Activated naive CD4-positive, alpha-beta T cell treated with anti-CD3 and anti-CD28 coated beads for 36 hours (primary cell): ENCODE data around the gene RBMS3. TPM values are rescaled to one million over a fixed set of nuclear protein-coding genes. Genes with fewer than 3 reads are reported as not detected.
"Not testable (repeated sequence)": the region's sequence is repeated elsewhere in the genome, so short reads cannot be mapped to it uniquely, and the experiment has no call there.

Source experiments
- CTCF ChIA-PET: fragments of 350-600 bp; sonication (Branson Sonifier 250); formaldehyde crosslinking; loops from one replicate; lab custom pipeline; 2021; ENCODE audit warnings: antibody characterized with exemption; lab: Charles Lee
- DNase-seq: peaks from one replicate; pipeline ENCODE4 v3.0.0-alpha.2; 2020
- H3K27ac Mint-ChIP-seq: one replicate; pipeline ENCODE4 v1.8.0; 2021; ENCODE audit warnings: mild to moderate bottlenecking, mixed read lengths
- H3K27me3 Mint-ChIP-seq: one replicate; pipeline ENCODE4 v1.8.0; 2021; ENCODE audit warnings: low read depth, mixed read lengths
- H3K36me3 Mint-ChIP-seq: one replicate; pipeline ENCODE4 v1.8.0; 2021; ENCODE audit warnings: low read depth, mixed read lengths
- H3K4me1 Mint-ChIP-seq: one replicate; pipeline ENCODE4 v1.8.0; 2021; ENCODE audit warnings: low read depth, mixed read lengths
- H3K4me3 Mint-ChIP-seq: one replicate; pipeline ENCODE4 v1.8.0; 2021; ENCODE audit warnings: mild to moderate bottlenecking, moderate library complexity, mixed read lengths
- H3K9me3 Mint-ChIP-seq: one replicate; pipeline ENCODE4 v1.8.0; 2021; ENCODE audit warnings: mixed read lengths
- intact Hi-C: fragments of 100-400 bp; cut with micrococcal nuclease; formaldehyde crosslinking; loops from one replicate; pipeline ENCODE4 v1.15.1; 2023
- total RNA-seq, 2 experiments: library from RNA; stranded (reverse); gene quantifications; one replicate each; pipeline ENCODE4 v1.2.3, GENCODE V29; 2021

RBMS3 gene
- total RNA-seq, 2 experiments from 2014 or later: 0.84 to 1.1 TPM

- H3K36me3 Mint-ChIP-seq: no peaks in the 10 kb centered on the region
- H3K27ac Mint-ChIP-seq: no peak overlapping the region
- H3K27me3 Mint-ChIP-seq: peaks cover 2% of the 10 kb centered on the region
- CTCF ChIA-PET: interaction anchor here (0.7 kb wide), 3 partner anchors 11 to 1489 kb away, joined by 3 to 4 read pairs (median 3); no protein-coding TSS in a partner anchor
- H3K4me3 Mint-ChIP-seq: no peak overlapping the region
- H3K9me3 Mint-ChIP-seq: no peaks in the 10 kb centered on the region
- no peaks in the 10 kb centered on the region for H3K4me1 Mint-ChIP-seq
- no peak for DNase-seq
- intact Hi-C loops: no loop called here
Measured at GRCh38 chr3:29668728-29669127, 387.9 kb downstream of the RBMS3 start.

- H3K4me3 Mint-ChIP-seq, H3K27me3 Mint-ChIP-seq, H3K4me1 Mint-ChIP-seq, intact Hi-C loops, H3K27ac Mint-ChIP-seq, DNase-seq, H3K36me3 Mint-ChIP-seq: not testable (repeated sequence)
- peaks cover 11% of the 10 kb centered on the region for H3K9me3 Mint-ChIP-seq
- CTCF ChIA-PET: interaction anchor here (0.8 kb wide), 1 partner anchor 15 kb away, joined by 3 read pairs; no protein-coding TSS in a partner anchor
Measured at GRCh38 chr3:29670476-29670875, 389.6 kb downstream of the RBMS3 start.

GRCh38 chr3:29677421-29677820, 396.6 kb downstream of the RBMS3 start:
- no peaks in the 10 kb centered on the region for H3K36me3 Mint-ChIP-seq
- intact Hi-C loops: no loop called here
- peaks cover 12% of the 10 kb centered on the region for H3K9me3 Mint-ChIP-seq
- no peak overlapping the region for H3K4me3 Mint-ChIP-seq
- no peak for DNase-seq
- H3K27me3 Mint-ChIP-seq: peaks cover 5% of the 10 kb centered on the region
- no peak overlapping the region for H3K27ac Mint-ChIP-seq
- H3K4me1 Mint-ChIP-seq: no peaks in the 10 kb centered on the region
- CTCF ChIA-PET: no interaction called here

- H3K27me3 Mint-ChIP-seq: peaks cover 3% of the 10 kb centered on the region
- peaks cover 4% of the 10 kb centered on the region for H3K9me3 Mint-ChIP-seq
- H3K36me3 Mint-ChIP-seq: no peaks in the 10 kb centered on the region
- H3K27ac Mint-ChIP-seq: no peak overlapping the region
- CTCF ChIA-PET: no interaction called here
- intact Hi-C loops: loop anchor here (5.0 to 10.0 kb wide), 4 partner anchors 257 to 1575 kb away; no protein-coding TSS in a partner anchor
- no peak overlapping the region for H3K4me3 Mint-ChIP-seq
- no peaks in the 10 kb centered on the region for H3K4me1 Mint-ChIP-seq
- DNase-seq: no peak
Measured at GRCh38 chr3:29679944-29680343, 399.1 kb downstream of the RBMS3 start.

- no peak overlapping the region for H3K4me3 Mint-ChIP-seq
- H3K9me3 Mint-ChIP-seq: no peaks in the 10 kb centered on the region
- H3K36me3 Mint-ChIP-seq: no peaks in the 10 kb centered on the region
- intact Hi-C loops: loop anchor here (5.0 to 10.0 kb wide), 4 partner anchors 254 to 1571 kb away; no protein-coding TSS in a partner anchor
- CTCF ChIA-PET: no interaction called here
- H3K27me3 Mint-ChIP-seq: peaks cover 7% of the 10 kb centered on the region
- H3K27ac Mint-ChIP-seq: no peak overlapping the region
- DNase-seq: no peak
- H3K4me1 Mint-ChIP-seq: peaks cover 8% of the 10 kb centered on the region
Measured at GRCh38 chr3:29683018-29683993, 402.4 kb downstream of the RBMS3 start.

- DNase-seq: no peak
- Mint-ChIP-seq H3K9me3 (no peaks in the 10 kb centered on the region), H3K4me1 (peaks cover 8% of the 10 kb centered on the region), H3K27me3 (peaks cover 7% of the 10 kb centered on the region), H3K36me3 (no peaks in the 10 kb centered on the region), H3K4me3 (no peak overlapping the region), H3K27ac (peak overlapping the region; percentile 61)
- intact Hi-C loops: loop anchor here (2.0 to 10.0 kb wide), 6 partner anchors 404 to 1568 kb away; no protein-coding TSS in a partner anchor
- CTCF ChIA-PET: no interaction called here
Measured at GRCh38 chr3:29686889-29687592, 406.2 kb downstream of the RBMS3 start.

- H3K36me3 Mint-ChIP-seq: no peaks in the 10 kb centered on the region
- no peaks in the 10 kb centered on the region for H3K9me3 Mint-ChIP-seq
- H3K4me1 Mint-ChIP-seq: peaks cover 8% of the 10 kb centered on the region
- CTCF ChIA-PET: no interaction called here
- H3K27ac Mint-ChIP-seq: no peak overlapping the region
- no peak for DNase-seq
- H3K4me3 Mint-ChIP-seq: no peak overlapping the region
- intact Hi-C loops: no loop called here
- H3K27me3 Mint-ChIP-seq: peaks cover 7% of the 10 kb centered on the region
Measured at GRCh38 chr3:29690686-29691353, 409.9 kb downstream of the RBMS3 start.

- DNase-seq: no peak
- CTCF ChIA-PET: no interaction called here
- Mint-ChIP-seq H3K4me3 (no peak overlapping the region), H3K27me3 (peaks cover 4% of the 10 kb centered on the region), H3K4me1 (no peaks in the 10 kb centered on the region), H3K27ac (no peak overlapping the region), H3K9me3 (no peaks in the 10 kb centered on the region), H3K36me3 (no peaks in the 10 kb centered on the region)
- intact Hi-C loops: no loop called here
Measured at GRCh38 chr3:29693863-29694262, 413.0 kb downstream of the RBMS3 start.

GRCh38 chr3:29694331-29694730, 413.5 kb downstream of the RBMS3 start:
- Mint-ChIP-seq H3K27me3 (peaks cover 4% of the 10 kb centered on the region), H3K27ac (no peak overlapping the region), H3K36me3 (no peaks in the 10 kb centered on the region), H3K4me3 (no peak overlapping the region), H3K9me3 (no peaks in the 10 kb centered on the region), H3K4me1 (no peaks in the 10 kb centered on the region)
- no peak for DNase-seq
- intact Hi-C loops: no loop called here
- CTCF ChIA-PET: no interaction called here

GRCh38 chr3:29694783-29695182, 413.9 kb downstream of the RBMS3 start:
- Mint-ChIP-seq H3K27ac (no peak overlapping the region), H3K27me3 (peaks cover 4% of the 10 kb centered on the region), H3K4me1 (no peaks in the 10 kb centered on the region), H3K9me3 (no peaks in the 10 kb centered on the region), H3K4me3 (no peak overlapping the region), H3K36me3 (no peaks in the 10 kb centered on the region)
- CTCF ChIA-PET: no interaction called here
- no peak for DNase-seq
- intact Hi-C loops: no loop called here

- H3K36me3 Mint-ChIP-seq: no peaks in the 10 kb centered on the region
- no peaks in the 10 kb centered on the region for H3K9me3 Mint-ChIP-seq
- H3K4me3 Mint-ChIP-seq: no peak overlapping the region
- peaks cover 2% of the 10 kb centered on the region for H3K27me3 Mint-ChIP-seq
- no peaks in the 10 kb centered on the region for H3K4me1 Mint-ChIP-seq
- intact Hi-C loops: no loop called here
- DNase-seq: no peak
- CTCF ChIA-PET: no interaction called here
- no peak overlapping the region for H3K27ac Mint-ChIP-seq
Measured at GRCh38 chr3:29695201-29695600, 414.3 kb downstream of the RBMS3 start.

- Mint-ChIP-seq H3K4me3 (no peak overlapping the region), H3K4me1 (no peaks in the 10 kb centered on the region), H3K27ac (no peak overlapping the region), H3K27me3 (peaks cover 2% of the 10 kb centered on the region), H3K36me3 (no peaks in the 10 kb centered on the region), H3K9me3 (peaks cover under 1% of the 10 kb centered on the region)
- intact Hi-C loops: no loop called here
- CTCF ChIA-PET: no interaction called here
- no peak for DNase-seq
Measured at GRCh38 chr3:29695643-29696198, 414.9 kb downstream of the RBMS3 start.
